HG03095 (cell line): ENCODE data around the gene CMC1.

ENCODE experiments used
- ATAC-seq: cut with Tn5 transposase; IDR thresholded peaks from one replicate; pipeline ENCODE4 v1.9.1; 2021; ENCODE audit warnings: moderate library complexity; ENCODE audit not compliant: unreplicated experiment

Gene CMC1

GRCh38 chr3:28349469-28350000, 108.1 kb downstream of the CMC1 start:
- ATAC-seq, result no peak
